Stomach (tissue), 4 donors: Measurements from ENCODE around the gene RFTN1.

ENCODE experiments used
- EP300 ChIP-seq: sonication (generic); formaldehyde crosslinking; IDR thresholded peaks from one replicate; pipeline ENCODE4 v1.6.1; 2017; ENCODE audit warnings: antibody characterized with exemption
- TF ChIP-seq, protein P1 (sequence below), 7 experiments: fragments of 450-650 bp in 4 of 7; fragments of 200-600 bp in 3 of 7; sonication (generic) in 3 of 7; IDR thresholded peaks; one replicate each; pipeline ENCODE4 v1.5.1; 2016 to 2019; ENCODE audit warnings: antibody characterized with exemption in 7 of 7, control low read depth in 2 of 7, mild to moderate bottlenecking in 1 of 7

DNA sequence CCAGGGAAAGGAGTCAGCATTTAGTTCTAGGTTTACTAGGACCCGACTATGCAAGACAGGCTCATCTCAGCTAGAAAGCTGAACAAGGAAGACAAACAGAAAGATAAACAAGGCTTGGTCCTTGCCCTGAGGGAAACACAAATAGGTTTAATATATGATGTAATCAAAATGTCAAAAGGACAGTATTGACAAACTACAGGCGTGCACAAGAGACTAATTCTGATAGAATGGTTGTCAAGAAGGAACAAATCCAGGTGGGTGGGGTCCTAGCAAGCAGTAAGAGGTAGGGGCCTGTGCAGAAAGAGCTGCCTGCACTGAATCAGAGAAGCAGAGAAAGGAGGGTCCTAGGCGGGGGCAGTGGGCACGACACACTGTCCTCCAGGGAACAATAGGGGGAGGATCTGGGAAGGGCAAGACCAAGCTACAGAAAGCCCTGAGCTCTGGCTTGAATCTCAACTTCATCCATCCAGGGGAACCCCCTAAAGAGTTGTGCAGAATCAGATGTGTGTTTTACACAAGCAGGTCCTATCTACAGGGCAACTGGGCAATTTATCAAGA lies 23.4 kb downstream of the RFTN1 start:
- TF ChIP-seq EP300, result no peak
- TF ChIP-seq, protein P1, sequence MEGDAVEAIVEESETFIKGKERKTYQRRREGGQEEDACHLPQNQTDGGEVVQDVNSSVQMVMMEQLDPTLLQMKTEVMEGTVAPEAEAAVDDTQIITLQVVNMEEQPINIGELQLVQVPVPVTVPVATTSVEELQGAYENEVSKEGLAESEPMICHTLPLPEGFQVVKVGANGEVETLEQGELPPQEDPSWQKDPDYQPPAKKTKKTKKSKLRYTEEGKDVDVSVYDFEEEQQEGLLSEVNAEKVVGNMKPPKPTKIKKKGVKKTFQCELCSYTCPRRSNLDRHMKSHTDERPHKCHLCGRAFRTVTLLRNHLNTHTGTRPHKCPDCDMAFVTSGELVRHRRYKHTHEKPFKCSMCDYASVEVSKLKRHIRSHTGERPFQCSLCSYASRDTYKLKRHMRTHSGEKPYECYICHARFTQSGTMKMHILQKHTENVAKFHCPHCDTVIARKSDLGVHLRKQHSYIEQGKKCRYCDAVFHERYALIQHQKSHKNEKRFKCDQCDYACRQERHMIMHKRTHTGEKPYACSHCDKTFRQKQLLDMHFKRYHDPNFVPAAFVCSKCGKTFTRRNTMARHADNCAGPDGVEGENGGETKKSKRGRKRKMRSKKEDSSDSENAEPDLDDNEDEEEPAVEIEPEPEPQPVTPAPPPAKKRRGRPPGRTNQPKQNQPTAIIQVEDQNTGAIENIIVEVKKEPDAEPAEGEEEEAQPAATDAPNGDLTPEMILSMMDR (IDR thresholded peaks at IDR 0.05), result no peak
